ENCODE measurements around the gene APH1A.

DNA sequence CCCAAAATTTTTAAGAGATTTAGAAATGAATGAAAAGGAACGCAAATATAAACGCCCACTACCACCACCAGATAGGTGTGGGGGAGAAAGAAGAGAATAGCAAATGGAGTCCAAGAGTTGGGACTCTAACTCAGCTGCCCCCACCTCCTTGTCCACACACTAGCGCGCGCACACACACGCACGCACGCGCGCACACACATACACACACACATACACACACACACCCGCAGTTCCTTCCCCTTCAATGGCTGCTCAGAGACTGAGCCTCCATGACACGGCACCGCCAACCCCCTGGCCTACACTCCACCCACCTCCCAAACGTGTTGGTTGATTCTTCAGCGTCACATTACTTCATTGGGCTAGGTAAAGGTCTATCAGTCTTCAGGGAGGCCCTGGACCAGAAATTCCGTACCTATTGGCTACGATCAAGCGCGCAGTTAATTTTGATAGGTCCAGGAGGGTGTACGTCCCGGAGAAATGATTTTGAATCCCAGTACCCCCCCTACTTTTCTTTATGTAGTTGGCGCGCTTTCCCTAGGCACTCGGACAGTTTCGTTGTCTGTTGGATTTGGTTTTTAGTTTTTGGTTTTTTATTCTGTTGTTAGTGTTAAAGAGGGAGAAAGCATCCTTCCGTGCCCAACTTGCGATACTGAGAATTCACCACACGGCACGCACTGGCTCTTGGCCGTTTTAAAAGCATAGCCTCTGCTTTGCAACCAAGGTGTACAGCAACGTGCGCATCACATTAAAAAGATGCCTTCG is 32.8 kb downstream of the APH1A start, which contains the start of gene ANP32E:
- no peak for TF ChIP-seq EZH2phosphoT487 (IDR thresholded peaks at IDR 0.05; ENCODE audit: borderline replicate concordance, low read length)
- TF ChIP-seq, protein P1, sequence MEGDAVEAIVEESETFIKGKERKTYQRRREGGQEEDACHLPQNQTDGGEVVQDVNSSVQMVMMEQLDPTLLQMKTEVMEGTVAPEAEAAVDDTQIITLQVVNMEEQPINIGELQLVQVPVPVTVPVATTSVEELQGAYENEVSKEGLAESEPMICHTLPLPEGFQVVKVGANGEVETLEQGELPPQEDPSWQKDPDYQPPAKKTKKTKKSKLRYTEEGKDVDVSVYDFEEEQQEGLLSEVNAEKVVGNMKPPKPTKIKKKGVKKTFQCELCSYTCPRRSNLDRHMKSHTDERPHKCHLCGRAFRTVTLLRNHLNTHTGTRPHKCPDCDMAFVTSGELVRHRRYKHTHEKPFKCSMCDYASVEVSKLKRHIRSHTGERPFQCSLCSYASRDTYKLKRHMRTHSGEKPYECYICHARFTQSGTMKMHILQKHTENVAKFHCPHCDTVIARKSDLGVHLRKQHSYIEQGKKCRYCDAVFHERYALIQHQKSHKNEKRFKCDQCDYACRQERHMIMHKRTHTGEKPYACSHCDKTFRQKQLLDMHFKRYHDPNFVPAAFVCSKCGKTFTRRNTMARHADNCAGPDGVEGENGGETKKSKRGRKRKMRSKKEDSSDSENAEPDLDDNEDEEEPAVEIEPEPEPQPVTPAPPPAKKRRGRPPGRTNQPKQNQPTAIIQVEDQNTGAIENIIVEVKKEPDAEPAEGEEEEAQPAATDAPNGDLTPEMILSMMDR (conservative IDR thresholded peaks at IDR 0.05; ENCODE audit: low read depth, low read length): no peak; the same call in 1 of the 2 replicates
- no peak for TF ChIP-seq EZH2 (IDR thresholded peaks at IDR 0.05; ENCODE audit: low read length, unreplicated experiment)

All from PC-3 (cell line).